HG03135 (cell line): ENCODE measurements around the gene SUZ12.
A peak's percentile ranks its signal among the peaks of the same experiment; 100 is the strongest.
"Not testable (repeated sequence)": the region's sequence is repeated elsewhere in the genome, so short reads cannot be mapped to it uniquely, and the experiment has no call there.

Experiments
- ATAC-seq: cut with Tn5 transposase; IDR thresholded peaks from one replicate; pipeline ENCODE4 v1.9.1; 2021; ENCODE audit warnings: mild to moderate bottlenecking, moderate library complexity; ENCODE audit not compliant: unreplicated experiment

The SUZ12 gene

DNA sequence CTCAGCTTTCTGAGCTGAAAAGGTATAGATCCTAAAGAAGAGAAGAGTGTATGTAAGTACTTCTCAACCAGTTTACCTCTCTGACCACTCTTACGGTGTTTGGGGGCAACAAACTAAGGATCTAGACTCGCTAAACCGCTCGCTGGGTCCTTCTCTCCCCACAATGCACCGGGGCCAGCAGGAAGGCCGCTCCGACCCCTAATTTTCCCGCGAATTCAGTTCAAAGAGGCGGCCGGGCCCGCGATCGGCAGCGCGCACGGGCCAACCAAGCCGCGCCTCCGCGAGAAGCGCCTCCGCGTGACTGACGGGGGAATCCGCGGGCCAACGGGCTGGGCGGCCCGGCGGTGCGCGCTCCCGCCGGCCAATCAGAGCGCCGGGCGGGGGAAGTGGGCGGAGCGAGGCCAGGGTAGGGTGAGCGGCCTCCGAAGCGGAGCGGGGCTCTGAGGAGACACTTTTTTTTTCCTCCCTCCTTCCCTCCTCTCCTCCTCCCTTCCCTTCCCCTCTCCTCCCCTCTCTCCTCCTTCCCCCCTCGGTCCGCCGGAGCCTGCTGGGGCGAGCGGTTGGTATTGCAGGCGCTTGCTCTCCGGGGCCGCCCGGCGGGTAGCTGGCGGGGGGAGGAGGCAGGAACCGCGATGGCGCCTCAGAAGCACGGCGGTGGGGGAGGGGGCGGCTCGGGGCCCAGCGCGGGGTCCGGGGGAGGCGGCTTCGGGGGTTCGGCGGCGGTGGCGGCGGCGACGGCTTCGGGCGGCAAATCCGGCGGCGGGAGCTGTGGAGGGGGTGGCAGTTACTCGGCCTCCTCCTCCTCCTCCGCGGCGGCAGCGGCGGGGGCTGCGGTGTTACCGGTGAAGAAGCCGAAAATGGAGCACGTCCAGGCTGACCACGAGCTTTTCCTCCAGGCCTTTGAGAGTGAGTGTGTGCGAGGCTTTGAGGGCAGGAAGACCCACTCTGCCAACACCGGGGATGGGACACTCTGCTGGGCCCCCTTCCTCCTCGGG, at the start of gene SUZ12:
Gene SUZ12 (plus strand): TSS at position 393 of the 995 bp plus-strand sequence. CDS start 240 bp downstream, at position 633.
- ATAC-seq = peak; percentile 87

DNA sequence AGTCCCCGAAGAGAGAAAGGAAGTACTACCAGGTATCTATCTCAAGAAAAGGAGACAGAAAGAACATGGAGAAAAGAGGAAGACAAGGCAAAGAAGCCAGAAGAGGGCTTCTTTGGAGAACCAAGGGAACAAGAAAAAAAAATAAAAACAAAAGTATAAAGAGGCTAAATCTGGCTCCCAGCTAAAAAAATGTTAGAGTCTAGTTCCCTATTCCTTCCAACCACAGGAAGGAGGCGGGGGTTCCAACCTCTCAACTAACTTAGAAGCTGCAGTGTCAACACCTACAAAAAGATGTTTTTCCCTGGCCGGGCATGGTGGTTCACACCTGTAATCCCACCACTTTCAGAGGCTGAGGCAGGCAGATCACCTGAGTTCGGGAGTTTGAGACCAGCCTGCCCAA, 48.7 kb upstream of the SUZ12 start:
- ATAC-seq = no peak

DNA sequence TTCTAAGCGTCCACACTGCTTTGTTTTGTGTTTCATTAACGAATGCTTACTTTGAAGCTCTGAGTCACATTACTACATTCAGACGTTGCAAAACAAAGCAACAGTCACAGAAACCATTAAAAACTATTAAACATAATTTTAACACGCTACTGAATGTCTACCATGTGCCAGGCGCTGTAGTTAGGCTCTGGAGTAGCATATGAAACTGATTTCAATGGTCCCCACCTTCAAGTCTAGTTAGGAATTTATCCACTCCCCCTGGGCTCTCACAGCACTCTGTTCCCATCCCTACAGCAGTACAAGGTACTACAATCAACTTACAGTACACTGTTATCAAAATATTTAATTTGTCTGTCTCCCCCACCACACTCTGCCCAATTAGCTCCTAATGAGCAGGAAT, 35.9 kb upstream of the SUZ12 start:
- no peak for ATAC-seq

GRCh38 chr17:31902693-31903092, 34.1 kb upstream of the SUZ12 start:
- no peak for ATAC-seq

- ATAC-seq = no peak
Measured at GRCh38 chr17:31903401-31903800, 33.4 kb upstream of the SUZ12 start.

DNA sequence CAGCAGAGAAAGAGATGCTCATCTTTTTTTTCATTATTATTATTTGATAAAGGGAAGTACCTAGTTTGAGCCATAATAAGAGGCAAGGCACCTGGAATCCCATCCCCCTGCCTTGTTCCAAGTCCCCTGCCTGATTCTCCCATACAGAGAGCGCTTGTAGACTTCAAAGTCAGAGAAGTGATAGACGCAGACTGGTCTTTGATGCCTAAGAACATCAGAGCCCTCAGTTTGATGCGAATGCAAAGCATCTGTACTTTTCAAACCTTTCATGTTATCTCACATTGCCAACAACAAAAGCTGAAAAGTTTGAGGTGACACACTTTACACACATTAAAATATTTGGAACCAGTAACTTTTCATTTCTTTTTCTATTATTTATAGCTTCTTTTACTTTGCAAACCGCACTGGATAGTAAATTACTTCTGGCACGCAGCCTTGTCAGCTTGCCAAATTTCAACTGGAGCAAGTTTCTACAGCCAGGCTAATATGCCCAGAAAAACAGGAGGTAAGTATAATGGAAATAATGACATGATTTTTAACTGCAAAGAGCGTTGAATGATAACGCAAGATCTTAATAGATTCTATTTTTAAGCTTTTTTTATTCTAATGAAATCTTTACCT, 29.4 kb upstream of the SUZ12 start:
- ATAC-seq = no peak

DNA sequence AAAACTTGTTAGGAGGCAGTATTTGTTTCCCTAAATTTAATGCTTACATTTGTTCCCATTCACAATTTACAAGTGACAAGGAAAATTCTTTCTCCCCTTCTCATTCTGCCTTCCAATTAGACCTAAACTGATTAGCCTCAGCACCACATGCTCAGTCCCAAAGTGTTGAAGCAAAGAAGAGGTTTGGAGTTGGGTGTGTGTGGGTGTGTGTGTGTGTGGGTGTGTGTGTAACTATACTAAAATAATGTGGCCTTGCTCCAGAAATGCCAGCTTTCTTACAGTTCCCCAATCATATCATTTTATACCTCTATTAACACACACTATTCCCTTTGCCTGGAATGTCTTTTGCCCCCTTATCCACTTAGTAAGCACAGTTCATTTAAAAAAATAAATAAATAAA, 28.4 kb upstream of the SUZ12 start:
- no peak for ATAC-seq

GRCh38 chr17:31912705-31913104, 24.1 kb upstream of the SUZ12 start:
- ATAC-seq = not testable (repeated sequence)

- no peak for ATAC-seq
Measured at GRCh38 chr17:31915456-31916100, 21.2 kb upstream of the SUZ12 start.

DNA sequence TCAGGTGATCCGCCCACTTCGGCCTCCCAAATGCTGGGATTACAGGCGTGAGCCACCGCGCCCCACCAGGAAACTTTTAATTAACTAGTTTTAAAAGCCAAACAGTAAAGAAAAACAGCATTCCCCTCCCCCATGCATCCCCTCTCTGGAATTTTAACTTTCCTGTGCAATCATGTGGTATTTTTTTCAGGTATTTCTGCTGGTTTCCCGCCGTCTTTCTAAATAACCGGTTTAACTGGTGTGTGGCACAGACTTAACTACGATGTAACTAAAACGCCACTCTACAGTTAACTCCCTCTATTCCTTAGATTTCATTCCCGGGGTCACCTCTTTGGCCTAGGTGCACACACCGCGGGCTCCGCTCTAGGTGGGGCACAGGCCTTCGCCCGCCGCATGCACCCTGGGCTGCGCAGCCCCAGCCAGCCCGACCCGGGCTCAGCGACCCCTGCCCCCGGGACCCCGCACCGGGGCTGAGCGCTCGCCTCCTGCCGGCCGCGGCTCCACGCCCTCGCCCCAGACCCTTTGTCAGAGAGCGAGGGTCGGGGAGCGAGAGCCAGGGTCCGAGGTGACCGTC, 20.2 kb upstream of the SUZ12 start:
- no peak for ATAC-seq

- no peak for ATAC-seq
Measured at GRCh38 chr17:31917065-31917529, 19.7 kb upstream of the SUZ12 start.

DNA sequence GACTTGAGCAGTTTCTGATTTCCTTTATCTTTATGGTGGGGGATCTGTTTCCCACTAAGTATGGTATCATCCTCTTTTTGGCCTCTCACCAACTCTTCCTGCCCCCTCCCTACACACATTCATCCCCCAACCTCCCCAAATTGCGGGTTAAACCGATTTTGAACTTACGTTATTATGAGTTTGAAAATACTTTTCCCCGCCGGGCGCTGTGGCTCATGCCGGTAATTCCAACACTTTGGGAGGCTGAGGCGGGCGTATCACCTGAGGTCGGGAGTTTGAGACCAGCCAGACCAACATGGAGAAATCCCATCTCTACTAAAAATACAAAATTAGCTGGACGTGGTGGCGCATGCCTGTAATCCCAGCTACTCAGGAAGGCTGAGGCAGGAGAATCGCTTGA, 19.1 kb upstream of the SUZ12 start:
- not testable (repeated sequence) for ATAC-seq

DNA sequence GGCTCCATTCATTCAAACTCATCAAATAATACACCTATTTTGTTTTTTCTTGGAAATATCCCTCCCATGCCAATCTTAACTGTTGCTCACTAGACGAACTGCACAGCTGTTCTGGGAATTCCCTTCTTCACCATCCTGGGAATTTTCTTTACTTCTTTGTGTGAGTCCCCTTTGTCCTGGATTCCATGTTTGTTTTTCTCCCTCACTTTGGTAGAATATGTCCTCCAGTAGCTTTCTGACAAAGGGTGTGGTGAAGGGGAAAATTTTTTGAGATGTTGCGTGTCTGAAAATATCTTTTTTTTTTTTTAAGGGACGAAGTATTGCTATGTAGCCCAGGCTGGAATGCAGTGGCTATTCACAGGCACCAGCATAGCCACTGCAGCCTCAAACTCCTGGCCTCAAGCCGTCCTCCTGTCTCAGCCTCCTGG, 18.1 kb upstream of the SUZ12 start:
- ATAC-seq = no peak

DNA sequence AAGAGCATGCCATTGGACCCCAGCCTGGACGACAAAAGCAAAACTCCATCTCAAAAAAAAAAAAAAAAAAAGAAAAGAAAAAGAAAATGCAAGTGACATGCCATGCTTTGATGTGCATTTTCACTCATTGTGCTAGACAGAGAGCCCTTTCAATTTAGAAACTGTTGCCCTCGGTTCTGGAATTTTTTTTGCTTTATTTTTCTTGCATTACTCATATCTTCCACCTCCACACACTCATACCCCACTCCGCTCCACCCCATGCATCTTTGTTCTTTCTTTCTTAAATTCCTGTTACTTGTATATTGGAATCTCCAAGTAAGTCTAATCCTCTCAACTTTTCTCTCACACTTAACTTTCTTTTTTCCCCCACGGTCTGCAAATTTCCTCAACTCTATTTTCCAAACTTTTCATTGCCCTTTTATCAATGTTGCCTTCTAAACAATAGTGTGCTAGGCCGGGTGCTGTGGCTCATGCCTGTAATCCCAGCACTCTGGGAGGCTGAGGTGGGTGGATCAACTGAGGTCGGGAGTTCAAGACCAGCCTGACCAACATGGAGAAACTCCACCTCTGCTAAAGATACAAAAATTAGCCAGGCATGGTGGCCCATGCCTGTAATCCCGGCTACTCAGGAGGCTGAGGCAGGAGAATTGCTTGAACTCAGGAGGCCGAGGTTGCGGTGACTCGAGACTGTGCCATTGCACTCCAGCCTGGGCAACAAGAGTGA, 16.8 kb upstream of the SUZ12 start:
- no peak for ATAC-seq

GRCh38 chr17:31926100-31926729, 10.6 kb upstream of the SUZ12 start:
- no peak for ATAC-seq

DNA sequence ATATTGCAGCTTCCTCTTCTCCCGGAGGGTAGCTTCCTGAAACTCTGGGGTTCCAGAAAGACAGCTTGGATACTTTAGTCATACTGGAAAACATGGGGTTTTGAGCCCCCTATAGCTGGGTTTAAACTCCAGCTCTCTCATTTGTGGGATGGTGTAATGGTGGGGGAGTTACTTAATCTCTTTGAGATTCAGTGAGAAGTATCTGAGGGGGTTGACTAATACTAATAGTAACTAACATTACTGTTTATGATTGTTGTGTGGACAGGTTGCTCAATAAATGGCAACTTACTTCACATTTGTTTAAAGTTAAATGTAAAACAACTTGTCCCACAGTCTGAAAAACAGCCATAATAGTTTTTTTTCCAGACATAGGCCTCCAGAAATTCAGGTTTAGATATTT, 5.1 kb upstream of the SUZ12 start:
- ATAC-seq = no peak

GRCh38 chr17:31935512-31935911, 1.3 kb upstream of the SUZ12 start:
- ATAC-seq = no peak

GRCh38 chr17:31937926-31938641, 1.3 kb downstream of the SUZ12 start:
- not testable (repeated sequence) for ATAC-seq

DNA sequence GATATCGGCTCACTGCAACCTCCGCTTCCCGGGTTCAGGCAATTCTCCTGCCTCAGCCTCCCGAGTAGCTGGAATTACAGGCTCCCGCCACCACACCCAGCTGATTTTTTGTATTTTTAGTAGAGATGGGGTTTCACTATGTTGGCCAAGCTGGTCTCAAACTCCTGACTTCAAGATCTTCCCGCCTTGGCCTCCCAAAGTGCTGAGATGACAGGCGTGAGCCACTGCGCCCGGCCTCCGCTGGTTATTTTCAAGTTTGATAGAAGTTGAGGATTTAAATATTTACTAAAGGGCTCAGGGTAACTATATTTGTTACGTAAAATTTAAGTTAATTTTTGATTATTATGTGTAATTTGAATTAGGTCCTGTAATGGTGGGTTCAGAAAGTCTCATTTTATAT, 5.1 kb downstream of the SUZ12 start:
- ATAC-seq = not testable (repeated sequence)
